ENCODE measurements around the gene CDKAL1.
"Not testable (repeated sequence)": the region's sequence is repeated elsewhere in the genome, so short reads cannot be mapped to it uniquely, and the experiment has no call there.

The CDKAL1 gene

GRCh38 chr6:20797597-20797996, 263.3 kb downstream of the CDKAL1 start:
- DNase-seq (ENCODE audit: low spot score) = no peak

- DNase-seq (ENCODE audit: low spot score) = no peak
These were observed 266.0 kb downstream of the CDKAL1 start for GRCh38 chr6:20800229-20800628.

- no peak for DNase-seq (ENCODE audit: low spot score)
These were observed 266.4 kb downstream of the CDKAL1 start for GRCh38 chr6:20800653-20801052.

- no peak for DNase-seq (ENCODE audit: low spot score)
These were observed 267.3 kb downstream of the CDKAL1 start for GRCh38 chr6:20801595-20801994.

GRCh38 chr6:20802596-20802995, 268.3 kb downstream of the CDKAL1 start:
- no peak for DNase-seq (ENCODE audit: low spot score)

GRCh38 chr6:20805021-20805420, 270.8 kb downstream of the CDKAL1 start:
- DNase-seq (ENCODE audit: low spot score) = no peak

GRCh38 chr6:20806669-20807068, 272.4 kb downstream of the CDKAL1 start:
- DNase-seq (ENCODE audit: low spot score) = no peak

GRCh38 chr6:20808439-20808838, 274.2 kb downstream of the CDKAL1 start:
- DNase-seq (ENCODE audit: low spot score) = no peak

GRCh38 chr6:20808924-20809323, 274.7 kb downstream of the CDKAL1 start:
- DNase-seq (ENCODE audit: low spot score) = no peak

GRCh38 chr6:20810727-20811108, 276.5 kb downstream of the CDKAL1 start:
- peak; percentile 32 for DNase-seq (ENCODE audit: low spot score)

- no peak for DNase-seq (ENCODE audit: low spot score)
These were observed 277.0 kb downstream of the CDKAL1 start for GRCh38 chr6:20811109-20811761.

- DNase-seq (ENCODE audit: low spot score) = no peak
These were observed 278.5 kb downstream of the CDKAL1 start for GRCh38 chr6:20812776-20813175.

GRCh38 chr6:20814494-20814893, 280.2 kb downstream of the CDKAL1 start:
- no peak for DNase-seq (ENCODE audit: low spot score)

GRCh38 chr6:20816126-20816525, 281.9 kb downstream of the CDKAL1 start:
- DNase-seq (ENCODE audit: low spot score) = no peak

GRCh38 chr6:20817806-20818320, 283.6 kb downstream of the CDKAL1 start:
- DNase-seq (ENCODE audit: low spot score) = no peak

GRCh38 chr6:20819774-20820400, 285.6 kb downstream of the CDKAL1 start:
- no peak for DNase-seq (ENCODE audit: low spot score)

GRCh38 chr6:20826378-20826777, 292.1 kb downstream of the CDKAL1 start:
- DNase-seq (ENCODE audit: low spot score) = no peak

GRCh38 chr6:20827798-20828197, 293.5 kb downstream of the CDKAL1 start:
- DNase-seq (ENCODE audit: low spot score) = no peak

- no peak for DNase-seq (ENCODE audit: low spot score)
These were observed 296.3 kb downstream of the CDKAL1 start for GRCh38 chr6:20830576-20830975.

- not testable (repeated sequence) for DNase-seq (ENCODE audit: low spot score)
These were observed 297.0 kb downstream of the CDKAL1 start for GRCh38 chr6:20831251-20831650.

- DNase-seq (ENCODE audit: low spot score) = no peak
These were observed 299.7 kb downstream of the CDKAL1 start for GRCh38 chr6:20833881-20834515.

- no peak for DNase-seq (ENCODE audit: low spot score)
These were observed 301.2 kb downstream of the CDKAL1 start for GRCh38 chr6:20835315-20836010.

GRCh38 chr6:20837189-20837588, 302.9 kb downstream of the CDKAL1 start:
- DNase-seq (ENCODE audit: low spot score) = no peak

Measured in cerebellar cortex (tissue), 1 donor.